ENCODE measurements around the gene SLC24A4. TPM values are rescaled to one million over a fixed set of nuclear protein-coding genes. Genes with fewer than 3 reads are reported as not detected.

SLC24A4 gene
- polyA plus RNA-seq, 1 donor (not counting 4 experiments of a cell fraction or from before 2014, with no cell fraction given) = 0.10 TPM

DNA sequence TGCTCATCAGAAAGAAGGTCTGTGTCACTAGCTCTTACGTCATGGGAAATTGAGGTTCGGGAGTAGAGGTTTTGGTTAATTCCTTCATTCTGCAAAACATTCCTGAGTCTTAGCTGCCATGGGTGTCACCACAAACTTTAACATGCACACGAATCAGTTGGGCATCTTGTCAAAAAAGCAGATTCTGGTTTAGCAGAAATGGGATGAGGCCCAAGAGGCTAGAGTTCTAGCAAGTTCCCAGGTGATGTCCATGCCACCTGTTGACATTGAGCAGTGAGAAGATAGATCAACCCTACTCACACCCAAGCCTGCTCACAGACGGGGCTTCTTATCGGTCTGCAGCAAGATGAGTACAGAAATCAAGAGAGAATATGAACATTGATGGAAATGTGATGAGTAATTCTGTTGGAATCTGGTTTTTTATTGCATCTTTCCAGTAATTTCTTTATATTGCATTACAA is 179.0 kb downstream of the SLC24A4 start:
- Histone ChIP-seq H3K27ac (ENCODE audit: control insufficient read depth, insufficient read depth, low read length) (no peak overlapping the region), H3K36me3 (ENCODE audit: control insufficient read depth in 2 of 2, extremely low read depth in 1 of 2, insufficient read depth in 2 of 2, low read length in 2 of 2) (no peaks in the 10 kb centered on the region), H3K4me3 (ENCODE audit: control insufficient read depth in 2 of 3, extremely low read depth in 1 of 3, insufficient read depth in 2 of 3, low read depth in 1 of 3, low read length in 3 of 3) (no peak overlapping the region), H3K9me1 (ENCODE audit: control insufficient read depth, extremely low read depth, insufficient read depth, low read length) (no peaks in the 10 kb centered on the region), H3K4me2 (ENCODE audit: control insufficient read depth, extremely low read depth, insufficient read depth, low read depth, low read length) (no peak overlapping the region), H3K9me3 (ENCODE audit: control insufficient read depth, low read depth, low read length) (no peaks in the 10 kb centered on the region), H3K79me2 (ENCODE audit: control insufficient read depth, insufficient read depth, low read length) (no peaks in the 10 kb centered on the region), H2AFZ (ENCODE audit: control insufficient read depth, low read length) (no peak overlapping the region), H3K9ac (ENCODE audit: control insufficient read depth, extremely low read depth, insufficient read depth, low read length) (no peak overlapping the region), H3K27me3 (ENCODE audit: control insufficient read depth, extremely low read depth, insufficient read depth, low read length) (no peaks in the 10 kb centered on the region), H4K20me1 (ENCODE audit: control insufficient read depth, extremely low read depth, insufficient read depth, low read length) (no peaks in the 10 kb centered on the region), H3K4me1 (ENCODE audit: control insufficient read depth, extremely low read depth, insufficient read depth, low read length) (peaks cover 43% of the 10 kb centered on the region)
- TF ChIP-seq EZH2 (IDR thresholded peaks at IDR 0.05; ENCODE audit: low read length) (no peak), CTCF (optimal IDR thresholded peaks at IDR 0.05 in 1 of 3, IDR thresholded peaks at IDR 0.05 in 1 of 3, conservative IDR thresholded peaks at IDR 0.05 in 1 of 3; ENCODE audit: extremely low read depth in 1 of 3, insufficient read depth in 2 of 3, low read length in 3 of 3) (no peak)
- FAIRE-seq = peak; percentile 63
- DNase-seq (ENCODE audit: low read depth, low spot score) = no peak
- dilution Hi-C loops (cut with MboI; ENCODE audit: extremely low pct_ligation_motif_present, low sequenced_read_pairs) = no loop called here

GRCh38 chr14:92502541-92503286 is 179.7 kb downstream of the SLC24A4 start:
- Histone ChIP-seq H2AFZ (ENCODE audit: control insufficient read depth, low read length) (no peak overlapping the region), H3K9me1 (ENCODE audit: control insufficient read depth, extremely low read depth, insufficient read depth, low read length) (no peaks in the 10 kb centered on the region), H3K9ac (ENCODE audit: control insufficient read depth, extremely low read depth, insufficient read depth, low read length) (no peak overlapping the region), H3K36me3 (ENCODE audit: control insufficient read depth in 2 of 2, extremely low read depth in 1 of 2, insufficient read depth in 2 of 2, low read length in 2 of 2) (no peaks in the 10 kb centered on the region), H3K27me3 (ENCODE audit: control insufficient read depth, extremely low read depth, insufficient read depth, low read length) (no peaks in the 10 kb centered on the region), H3K4me3 (ENCODE audit: control insufficient read depth in 2 of 3, extremely low read depth in 1 of 3, insufficient read depth in 2 of 3, low read depth in 1 of 3, low read length in 3 of 3) (no peak overlapping the region), H4K20me1 (ENCODE audit: control insufficient read depth, extremely low read depth, insufficient read depth, low read length) (no peaks in the 10 kb centered on the region), H3K27ac (ENCODE audit: control insufficient read depth, insufficient read depth, low read length) (peak overlapping the region; percentile 10), H3K4me2 (ENCODE audit: control insufficient read depth, extremely low read depth, insufficient read depth, low read depth, low read length) (peak overlapping the region; percentile 33), H3K9me3 (ENCODE audit: control insufficient read depth, low read depth, low read length) (no peaks in the 10 kb centered on the region), H3K79me2 (ENCODE audit: control insufficient read depth, insufficient read depth, low read length) (no peaks in the 10 kb centered on the region), H3K4me1 (ENCODE audit: control insufficient read depth, extremely low read depth, insufficient read depth, low read length) (peaks cover 50% of the 10 kb centered on the region)
- no peak for TF ChIP-seq EZH2 (IDR thresholded peaks at IDR 0.05; ENCODE audit: low read length)
- FAIRE-seq (peak; percentile 53), DNase-seq (ENCODE audit: low read depth, low spot score) (no peak)
- dilution Hi-C loops (cut with MboI; ENCODE audit: extremely low pct_ligation_motif_present, low sequenced_read_pairs) = no loop called here
